GM19238 (cell line): Measurements from ENCODE around the gene DNTTIP2.
"Not testable (repeated sequence)": the region's sequence is repeated elsewhere in the genome, so short reads cannot be mapped to it uniquely, and the experiment has no call there.

Experiments used
- DNase-seq: peaks from one replicate; pipeline ENCODE4 v3.0.0; 2011; ENCODE audit warnings: low spot score; ENCODE audit not compliant: insufficient read length

The DNTTIP2 gene

DNA sequence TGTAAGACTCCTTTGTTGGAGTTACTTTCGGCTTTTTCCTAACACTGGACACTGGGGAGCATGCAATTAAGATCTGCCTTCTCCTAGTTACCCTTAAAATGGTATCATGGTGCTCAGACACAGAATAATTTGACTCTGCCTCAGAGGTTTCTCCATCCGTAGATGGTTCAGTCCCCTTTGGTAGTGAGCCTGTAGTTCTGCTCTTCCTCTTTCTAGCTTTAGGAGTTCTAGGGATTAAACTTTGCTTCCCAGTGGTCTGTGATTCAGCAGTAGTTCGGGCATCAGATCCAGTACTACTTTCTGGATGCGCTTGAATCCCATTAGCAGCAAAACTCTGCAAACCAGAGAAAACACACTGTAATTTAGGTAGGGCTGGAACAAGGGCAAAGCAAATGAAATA, 1.5 kb downstream of the DNTTIP2 start:
- DNase-seq, result no peak

- DNase-seq, result no peak
Observed at GRCh38 chr1:93876244-93876643, 2.8 kb downstream of the DNTTIP2 start.

- DNase-seq, result no peak
Observed at GRCh38 chr1:93874025-93874651, 4.9 kb downstream of the DNTTIP2 start.

GRCh38 chr1:93871366-93871765, 7.6 kb downstream of the DNTTIP2 start:
- DNase-seq, result no peak

GRCh38 chr1:93869653-93870052, 9.4 kb downstream of the DNTTIP2 start:
- DNase-seq, result no peak

DNA sequence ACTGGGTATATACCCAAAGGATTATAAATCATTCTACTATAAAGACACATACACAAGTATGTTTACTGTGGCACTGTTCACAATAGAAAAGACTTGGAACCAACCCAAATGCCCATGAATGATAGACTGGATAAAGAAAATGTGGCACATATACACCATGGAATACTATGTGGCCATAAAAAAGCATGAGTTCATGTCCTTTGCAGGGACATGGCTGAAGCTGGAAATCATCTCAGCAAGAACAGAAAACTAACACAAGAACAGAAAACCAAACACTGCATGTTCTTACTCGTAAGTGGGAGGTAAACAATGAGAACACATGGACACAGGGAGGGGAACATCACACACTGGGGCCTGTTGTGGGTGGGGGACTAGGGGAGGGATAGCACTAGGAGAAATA, 10.5 kb downstream of the DNTTIP2 start:
- not testable (repeated sequence) for DNase-seq

DNA sequence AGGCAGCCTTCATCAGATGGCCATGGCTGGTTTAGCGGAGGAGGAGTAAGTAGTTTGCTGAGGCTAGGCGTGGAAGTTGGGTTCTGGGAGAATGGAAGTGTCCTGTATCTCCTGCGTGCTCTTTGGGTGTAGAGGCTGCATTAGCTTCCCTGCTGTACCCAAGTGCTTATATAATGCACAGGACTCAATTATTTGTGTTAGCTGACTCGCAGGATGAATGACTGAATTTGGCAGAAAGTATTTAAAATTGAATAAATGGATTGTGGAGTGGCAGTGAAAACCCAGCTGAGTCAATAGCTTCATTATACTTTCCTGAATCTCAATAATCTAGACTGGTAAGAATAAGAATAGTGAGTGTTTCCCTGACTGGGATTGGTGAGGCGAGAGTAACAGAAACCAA, 13.8 kb downstream of the DNTTIP2 start:
- DNase-seq, result no peak

GRCh38 chr1:93864175-93864574, 14.8 kb downstream of the DNTTIP2 start:
- no peak for DNase-seq

GRCh38 chr1:93857653-93858052, 21.4 kb downstream of the DNTTIP2 start:
- DNase-seq, result not testable (repeated sequence)

DNA sequence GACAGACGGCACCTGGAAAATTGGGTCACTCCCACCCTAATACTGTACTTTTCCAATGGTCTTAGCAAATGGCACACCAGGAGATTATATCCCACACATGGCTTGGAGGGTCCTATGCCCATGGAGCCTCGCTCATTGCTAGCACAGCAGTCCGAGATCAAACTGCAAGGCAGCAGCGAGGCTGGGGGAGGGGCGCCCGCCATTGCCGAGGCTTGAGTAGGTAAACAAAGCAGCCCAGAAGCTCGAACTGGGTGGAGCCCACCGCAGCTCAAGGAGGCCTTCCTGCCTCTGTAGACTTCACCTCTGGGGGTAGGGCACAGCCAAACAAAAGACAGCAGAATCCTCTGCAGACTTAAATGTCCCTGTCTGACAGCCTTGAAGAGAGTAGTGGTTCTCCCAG, 23.0 kb downstream of the DNTTIP2 start:
- not testable (repeated sequence) for DNase-seq

DNA sequence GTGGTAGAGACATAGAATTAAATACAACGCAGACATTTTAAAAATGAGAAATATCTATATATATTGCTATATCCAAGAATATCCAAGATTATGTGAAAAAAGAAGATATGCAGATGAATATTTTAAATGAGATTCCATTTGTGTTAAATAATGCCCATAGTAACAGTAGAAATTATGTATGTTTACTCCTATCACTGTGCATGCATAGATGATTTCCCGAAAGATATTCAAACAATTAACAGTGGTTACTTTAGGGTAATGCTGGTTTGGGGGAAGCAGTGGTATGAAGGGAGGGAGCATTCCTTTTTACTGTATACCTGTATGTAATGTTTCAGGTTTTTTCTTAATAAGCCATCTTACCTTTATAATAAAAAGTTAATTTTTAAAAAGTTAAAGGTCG, 25.1 kb downstream of the DNTTIP2 start:
- DNase-seq, result no peak

- no peak for DNase-seq
Observed at GRCh38 chr1:93851878-93852277, 27.1 kb downstream of the DNTTIP2 start.

GRCh38 chr1:93851327-93851712, 27.7 kb downstream of the DNTTIP2 start:
- no peak for DNase-seq

DNA sequence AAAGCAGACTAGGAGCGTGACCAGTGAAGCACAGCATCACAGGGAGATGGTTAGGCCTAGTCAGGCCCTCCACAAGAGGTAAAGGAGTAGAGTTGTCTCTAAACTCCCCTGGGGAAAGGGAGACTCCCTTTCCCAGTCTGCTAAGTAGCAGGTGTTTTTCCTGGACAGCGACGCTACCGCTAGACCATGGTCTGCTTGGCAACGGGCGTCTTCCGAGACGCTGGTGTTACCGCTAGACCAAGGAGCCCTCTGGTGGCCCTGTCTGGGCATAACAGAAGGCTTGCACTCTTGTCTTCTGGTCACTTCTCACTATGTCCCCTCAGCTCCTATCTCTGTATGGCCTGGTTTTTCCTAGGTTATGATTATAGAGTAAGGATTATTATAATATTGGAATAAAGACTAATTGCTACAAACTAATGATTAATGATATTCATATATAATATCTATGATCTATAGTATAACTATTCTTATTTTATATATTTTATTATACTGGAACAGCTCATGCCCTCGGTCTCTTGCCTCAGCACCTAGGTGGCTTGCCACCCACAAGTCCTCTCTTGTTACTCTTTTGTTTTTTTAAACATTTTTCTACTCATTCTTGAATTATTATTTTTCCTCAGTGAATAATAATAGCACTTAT, 28.2 kb downstream of the DNTTIP2 start:
- not testable (repeated sequence) for DNase-seq

GRCh38 chr1:93848350-93848883, 30.6 kb downstream of the DNTTIP2 start:
- no peak for DNase-seq

DNA sequence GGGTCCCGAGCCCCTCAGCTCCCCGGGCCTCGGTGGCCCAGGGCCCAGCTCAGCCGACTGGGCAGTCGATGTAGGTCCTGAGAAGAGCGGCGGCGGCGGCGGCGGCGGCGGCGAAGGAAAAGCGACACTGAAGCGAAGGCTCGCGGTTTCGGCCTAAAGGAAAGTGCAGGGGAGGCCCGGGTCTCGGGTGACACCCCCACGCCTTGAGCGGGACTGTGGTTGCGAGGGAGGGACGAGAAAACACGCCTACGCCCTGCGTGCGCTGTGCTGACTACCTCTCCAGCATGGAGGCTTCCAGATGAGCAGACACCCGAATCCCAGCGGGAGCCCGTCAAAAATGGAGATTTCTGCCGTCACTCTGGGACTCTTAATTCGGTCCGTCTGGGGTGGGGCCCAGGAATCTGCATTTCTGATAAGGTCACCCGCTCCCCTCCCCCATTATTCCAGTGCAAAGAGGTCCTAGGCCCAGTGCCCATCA, 31.2 kb downstream of the DNTTIP2 start:
- peak; percentile 27 for DNase-seq

DNA sequence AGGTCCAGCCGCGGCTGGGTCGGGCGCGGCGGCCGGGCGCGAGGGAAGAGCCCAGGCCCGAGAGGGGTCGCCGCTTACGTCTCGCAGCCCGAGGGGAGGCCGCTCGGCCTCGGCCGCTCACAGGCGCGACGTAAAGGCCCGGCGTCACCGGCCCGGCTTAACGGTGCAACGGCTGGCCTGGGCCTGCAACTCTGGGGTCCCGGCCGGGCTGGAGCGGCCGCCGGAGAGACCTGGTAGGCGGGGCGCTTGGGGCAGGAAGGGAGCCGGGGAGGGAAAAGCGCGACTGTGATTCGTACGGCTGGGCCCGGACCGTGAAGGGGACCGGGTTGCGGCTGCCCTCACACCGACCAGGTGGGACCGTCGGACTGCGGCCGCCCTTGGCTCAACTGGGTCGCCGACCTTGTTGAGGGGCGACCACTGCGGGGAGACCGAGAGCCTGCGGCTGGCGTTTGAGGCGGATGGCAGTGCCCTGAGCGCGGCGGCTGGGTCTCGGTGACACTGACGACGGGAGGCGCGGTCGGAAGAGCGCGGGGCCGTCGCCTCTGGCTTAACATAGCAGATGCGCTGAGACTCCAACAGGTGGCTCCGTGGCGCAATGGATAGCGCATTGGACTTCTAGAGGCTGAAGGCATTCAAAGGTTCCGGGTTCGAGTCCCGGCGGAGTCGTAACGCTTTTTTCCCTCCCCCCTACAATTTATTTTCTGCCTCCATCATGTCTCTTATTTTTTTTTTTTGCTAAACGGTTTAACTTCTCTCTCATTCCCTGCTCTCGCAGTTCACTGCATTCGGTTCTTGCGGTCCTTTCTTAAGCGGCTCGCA, 31.8 kb downstream of the DNTTIP2 start:
- DNase-seq, result peak; percentile 69

GRCh38 chr1:93846206-93846991, 32.6 kb downstream of the DNTTIP2 start:
- DNase-seq, result peak; percentile 81

GRCh38 chr1:93845538-93846205, 33.3 kb downstream of the DNTTIP2 start:
- DNase-seq, result no peak

- peak; percentile 25 for DNase-seq
Observed at GRCh38 chr1:93844262-93845045, 34.6 kb downstream of the DNTTIP2 start.
